B cell (primary cell): ENCODE data around the gene PDHB. TPM values are rescaled to one million over a fixed set of nuclear protein-coding genes. Genes with fewer than 3 reads are reported as not detected.

ENCODE experiments used
- ATAC-seq: fragments of 200-7000 bp; cut with Tn5 transposase; one replicate; pipeline ENCODE4 v1.10.0; 2021; ENCODE audit warnings: low read depth, mild to moderate bottlenecking, moderate number of reproducible peaks, moderate library complexity
- CTCF ChIA-PET: fragments of 350-600 bp; sonication (Branson Sonifier 250); formaldehyde crosslinking; loops from one replicate; lab custom pipeline; 2021; ENCODE audit warnings: antibody characterized with exemption, inconsistent platforms; lab: Charles Lee
- POLR2A ChIA-PET: fragments of 350-600 bp; sonication (Branson Sonifier 250); formaldehyde crosslinking; loops from one replicate; lab custom pipeline; 2021; ENCODE audit warnings: antibody characterized with exemption; lab: Charles Lee
- DNase-seq: peaks from one replicate; pipeline ENCODE4 v3.0.0; 2013
- H2AFZ ChIP-seq: 2 replicates; pipeline ENCODE4 v1.6.1; 2012; ENCODE audit warnings: mild to moderate bottlenecking, low read depth, low read length; ENCODE audit not compliant: insufficient read depth, poor library complexity, severe bottlenecking
- H3K27ac ChIP-seq, 2 donors: 1 replicate in 1 of 2; 2 replicates in 1 of 2; pipeline ENCODE4 v1.5.1; 2012 to 2013; ENCODE audit warnings: low read length in 2 of 2, mild to moderate bottlenecking in 2 of 2, moderate library complexity in 1 of 2
- H3K27me3 ChIP-seq, 4 experiments: fragments of 200-600 bp in 1 of 4; sonication (generic) in 1 of 4; replicated peaks in 1 of 4; 1 replicate in 2 of 4; 2 replicates in 2 of 4; pipeline versions ENCODE4 v1.6.1 to v1.7.0; 2013 to 2016; ENCODE audit warnings: low read length in 3 of 4, mild to moderate bottlenecking in 2 of 4, mixed read lengths in 1 of 4, moderate library complexity in 1 of 4; ENCODE audit not compliant: insufficient read depth in 4 of 4, control insufficient read depth in 3 of 4; ENCODE audit errors: control extremely low read depth in 1 of 4
- H3K36me3 ChIP-seq, 2 experiments: replicated peaks in 1 of 2; 1 replicate in 1 of 2; 2 replicates in 1 of 2; pipeline versions ENCODE4 v1.6.1 to v1.7.1; 2013; ENCODE audit warnings: low read length in 1 of 2; ENCODE audit not compliant: insufficient read depth in 2 of 2, control insufficient read depth in 1 of 2; ENCODE audit errors: control extremely low read depth in 1 of 2, extremely low read depth in 1 of 2
- H3K4me1 ChIP-seq, 2 donors: fragments of 200-600 bp in 1 of 2; sonication (generic) in 1 of 2; 1 replicate in 1 of 2; 2 replicates in 1 of 2; pipeline versions ENCODE4 v1.5.1 to v1.6.1; 2013 to 2017; ENCODE audit warnings: low read length in 2 of 2; ENCODE audit not compliant: control insufficient read depth in 2 of 2, insufficient read depth in 2 of 2
- H3K4me2 ChIP-seq: replicated peaks from 2 replicates; pipeline ENCODE3; 2012; ENCODE audit warnings: mild to moderate bottlenecking, low read depth, low read length; ENCODE audit not compliant: poor library complexity, severe bottlenecking
- H3K4me3 ChIP-seq, 5 experiments: fragments of 200-600 bp in 1 of 5; sonication (generic) in 1 of 5; 1 replicate in 3 of 5; 2 replicates in 2 of 5; pipeline versions ENCODE4 v1.5.1 to v1.7.0; 2011 to 2016; ENCODE audit warnings: low read length in 4 of 5, mild to moderate bottlenecking in 4 of 5, low read depth in 2 of 5, control low read depth in 1 of 5, moderate library complexity in 1 of 5; ENCODE audit not compliant: insufficient read depth in 1 of 5; ENCODE audit errors: control extremely low read depth in 1 of 5, extremely low read depth in 1 of 5
- H3K79me2 ChIP-seq: fragments of 200-600 bp; sonication (generic); one replicate; pipeline ENCODE4 v1.6.0; 2016; ENCODE audit warnings: low read length; ENCODE audit not compliant: control insufficient read depth, insufficient read depth
- H3K9ac ChIP-seq: fragments of 200-600 bp; sonication (generic); 2 replicates; pipeline ENCODE4 v1.6.1; 2017; ENCODE audit warnings: mild to moderate bottlenecking, low read length, moderate library complexity
- H3K9me3 ChIP-seq, 3 donors: one replicate each; pipeline versions ENCODE4 v1.6.1 to v1.7.1; 2013; ENCODE audit warnings: low read length in 2 of 3; ENCODE audit not compliant: control insufficient read depth in 2 of 3, insufficient read depth in 1 of 3; ENCODE audit errors: control extremely low read depth in 1 of 3
- H4K20me1 ChIP-seq: 2 replicates; pipeline ENCODE4 v1.6.0; 2012; ENCODE audit warnings: mild to moderate bottlenecking, low read length; ENCODE audit not compliant: insufficient read depth, control insufficient read depth, poor library complexity, severe bottlenecking
- H3K27ac Mint-ChIP-seq: one replicate; pipeline ENCODE4 v1.8.0; 2021; ENCODE audit warnings: mixed read lengths
- H3K27me3 Mint-ChIP-seq: one replicate; pipeline ENCODE4 v1.8.0; 2021; ENCODE audit warnings: mixed read lengths
- H3K4me1 Mint-ChIP-seq: one replicate; pipeline ENCODE4 v1.8.0; 2021; ENCODE audit warnings: mixed read lengths
- H3K4me3 Mint-ChIP-seq: one replicate; pipeline ENCODE4 v1.8.0; 2021; ENCODE audit warnings: mixed read lengths
- H3K9me3 Mint-ChIP-seq: one replicate; pipeline ENCODE4 v1.8.0; 2022; ENCODE audit warnings: mixed read lengths; ENCODE audit not compliant: insufficient read depth
- CTCF ChIP-seq: fragments of 200-600 bp; IDR thresholded peaks from one replicate; pipeline ENCODE4 v1.8.0; 2022; ENCODE audit warnings: antibody characterized with exemption, mild to moderate bottlenecking
- EZH2 ChIP-seq: IDR thresholded peaks from 2 replicates; pipeline ENCODE4 v1.6.1; 2012; ENCODE audit warnings: borderline replicate concordance, low read depth, mild to moderate bottlenecking, moderate library complexity, low read length; ENCODE audit not compliant: insufficient read depth, poor library complexity, severe bottlenecking
- WGBS: methylation state at CpG from one replicate; pipeline ENCODE4 v1.1.5; 2013; ENCODE audit warnings: missing lambda C conversion rate; ENCODE audit not compliant: insufficient coverage; 5-methylcytosine and 5-hydroxymethylcytosine counted together
- intact Hi-C: fragments of 100-400 bp; cut with micrococcal nuclease; formaldehyde crosslinking; loops from one replicate; pipeline ENCODE4 v1.10.0; 2022
- polyA plus RNA-seq: library from polyadenylated mRNA; depleted of rRNA; stranded (reverse); fragments of >200 nt; gene quantifications from 2 replicates; pipeline ENCODE4 v1.2.3, GENCODE V29; 2012
- total RNA-seq, 2 donors: library from RNA; stranded (reverse); fragments of 120-200 nt in 1 of 2; gene quantifications; 1 replicate in 1 of 2; 2 replicates in 1 of 2; pipeline versions ENCODE4 v1.2.3 to v1.2.4, GENCODE V29; 2013 to 2022

PDHB gene
- total and polyA plus RNA-seq, 2 donors (not counting 1 experiment from before 2014, with no cell fraction given) = 21.7 to 67.2 TPM

GRCh38 chr3:58411851-58412830, 21.5 kb downstream of the PDHB start:
- peak overlapping the region; percentile 32 for H3K27ac Mint-ChIP-seq

More at GRCh38 chr3:58411851-58412830, 21.5 kb downstream of the PDHB start:
- Histone ChIP-seq H3K9me3 (no peaks in the 10 kb centered on the region), H3K27ac (peak overlapping the region in 1 of 2 donors; percentile 43), H3K9ac (no peak overlapping the region), H2AFZ (no peak overlapping the region), H3K4me1 (peaks cover 14% of the 10 kb centered on the region in 2 donors), H3K27me3 (no peaks in the 10 kb centered on the region), H3K4me3 (no peak overlapping the region), H3K4me2 (no peak overlapping the region), H3K79me2 (peaks cover 45% of the 10 kb centered on the region), H4K20me1 (no peaks in the 10 kb centered on the region), H3K36me3 (peaks cover 4 to 74% of the 10 kb centered on the region in 2 experiments)
- H3K4me3 Mint-ChIP-seq = no peak overlapping the region
- no peaks in the 10 kb centered on the region for H3K9me3 Mint-ChIP-seq
- TF ChIP-seq CTCF (no peak), EZH2 (no peak)
- DNase-seq (no peak), ATAC-seq (no peak)
- no peaks in the 10 kb centered on the region for H3K27me3 Mint-ChIP-seq
- intact Hi-C loops = loop anchor here (5.0 kb wide), 1 partner anchor 225 kb away; no protein-coding TSS in a partner anchor
- WGBS = 93% methylated on average over 5 of the region's 8 CpGs
- CTCF ChIA-PET = interaction anchor here (0.8 to 4.4 kb wide), 16 partner anchors 10 to 234 kb away, joined by 3 to 48 read pairs (median 5); partner anchors contain the start of genes HTD2, PDHB, PXK and RPP14
- peaks cover 41% of the 10 kb centered on the region for H3K4me1 Mint-ChIP-seq
- POLR2A ChIA-PET = interaction anchor here (0.8 kb wide), 1 partner anchor 78 kb away, joined by 3 read pairs; no protein-coding TSS in a partner anchor
